Ovary (tissue), 9 donors: Measurements from ENCODE around the gene IFFO2. TPM values are rescaled to one million over a fixed set of nuclear protein-coding genes. Genes with fewer than 3 reads are reported as not detected.

Experiments
- DNase-seq, 5 donors: peaks; one replicate each; pipeline ENCODE4 v3.0.0-alpha.2; 2019 to 2020
- H3K27ac ChIP-seq, 2 donors: fragments of 200-600 bp; one replicate each; pipeline versions ENCODE4 v1.5.1 to v1.8.0; 2019 to 2022
- H3K27me3 ChIP-seq: fragments of 200-600 bp; one replicate; pipeline ENCODE4 v1.8.0; 2022
- H3K36me3 ChIP-seq: fragments of 200-600 bp; sonication (generic); one replicate; pipeline ENCODE4 v1.5.1; 2019
- H3K4me1 ChIP-seq: one replicate; pipeline ENCODE4 v1.8.1; 2013; ENCODE audit warnings: mild to moderate bottlenecking, moderate library complexity; ENCODE audit not compliant: insufficient read depth
- H3K4me3 ChIP-seq: fragments of 200-600 bp; sonication (generic); one replicate; pipeline ENCODE4 v1.5.1; 2017
- H3K9me3 ChIP-seq, 2 donors: fragments of 200-600 bp in 1 of 2; sonication (generic) in 1 of 2; one replicate each; pipeline versions ENCODE4 v1.5.1 to v1.8.1; 2013 to 2019; ENCODE audit warnings: mild to moderate bottlenecking in 1 of 2, moderate library complexity in 1 of 2
- CTCF ChIP-seq, 3 donors: fragments of 450-650 bp in 2 of 3; fragments of 200-600 bp in 1 of 3; IDR thresholded peaks; one replicate each; pipeline versions ENCODE4 v1.5.1 to v1.8.0; 2016 to 2022; ENCODE audit warnings: antibody characterized with exemption in 3 of 3, mild to moderate bottlenecking in 1 of 3
- EP300 ChIP-seq: sonication (generic); formaldehyde crosslinking; IDR thresholded peaks from one replicate; pipeline ENCODE4 v1.6.1; 2017; ENCODE audit warnings: antibody characterized with exemption
- POLR2A ChIP-seq: fragments of 450-650 bp; IDR thresholded peaks from one replicate; pipeline ENCODE4 v1.6.1; 2017; ENCODE audit warnings: antibody characterized with exemption, mild to moderate bottlenecking, moderate library complexity
- WGBS, 3 donors: extraction: QIAGEN DNeasy Blood & Tissue Kit in 1 of 3; methylation state at CpG; one replicate each; pipeline versions ENCODE4 v1.1.5 to v1.1.7; 2013 to 2017; 5-methylcytosine and 5-hydroxymethylcytosine counted together
- intact Hi-C, 4 donors: fragments of 100-400 bp; cut with DNase I; formaldehyde crosslinking; loops; one replicate each; pipeline versions ENCODE4 v1.11.0 to v1.15.1; 2022 to 2023
- polyA plus RNA-seq, 2 donors: library from polyadenylated mRNA; stranded (reverse); fragments of 200-250 nt in 1 of 2; fragments of 350-450 nt in 1 of 2; fragmentation: Illumina TruSeq in 1 of 2; extraction: RNeasy Lipid Tissue Mini Kit (QIAGEN cat#74804) in 1 of 2; gene quantifications; one replicate each; pipeline ENCODE4 v1.2.3, GENCODE V29; 2013 to 2014
- total RNA-seq, 7 donors: library from RNA; depleted of rRNA in 2 of 7; stranded (reverse); fragments of >200 nt in 2 of 7; fragmentation: NEBNext Ultra II Directional in 3 of 7; extraction: Animal tissue kit (Norgen Biotek cat#: 25700) in 3 of 7; gene quantifications; one replicate each; pipeline versions ENCODE4 v1.1.0 to v1.2.4, GENCODE V29; 2016 to 2023
- donor health status: DM: no; HTN: no; CAD: no; lungs with moderate emphysema.
- donor health status: DM: no; HTN: no; CAD: no.
- donor health status: Bipolar disorder and iron deficiency.
- donor health status: DM: yes; HTN: yes; CAD: no.
- donor health status: DM: no; HTN: no; CAD: no.
- donor health status: DM: yes; HTN: yes; CAD: no.

The IFFO2 gene
- total and polyA plus RNA-seq, 9 donors, result 3.4 to 11.2 (median 6.2) TPM

GRCh38 chr1:18865176-18865575 is 91.3 kb downstream of the IFFO2 start:
- no peak for TF ChIP-seq CTCF (IDR thresholded peaks at IDR 0.05)
- no peak for TF ChIP-seq EP300
- no peak for TF ChIP-seq POLR2A

GRCh38 chr1:18861590-18861989 is 94.9 kb downstream of the IFFO2 start:
- H3K27ac ChIP-seq, result no peak overlapping the region
- H3K4me1 ChIP-seq, result no peaks in the 10 kb centered on the region
- TF ChIP-seq EP300, result no peak
- TF ChIP-seq CTCF (IDR thresholded peaks at IDR 0.05), result no peak
- intact Hi-C loops, result no loop called here
- no peaks in the 10 kb centered on the region for H3K9me3 ChIP-seq
- no peak for DNase-seq
- no peaks in the 10 kb centered on the region for H3K36me3 ChIP-seq
- H3K27me3 ChIP-seq, result no peaks in the 10 kb centered on the region
- WGBS, 3 donors, result 54 to 72% (median 56%) methylated on average over 8 of the region's 8 CpGs
- H3K4me3 ChIP-seq, result no peak overlapping the region

More at GRCh38 chr1:18865176-18865575, 91.3 kb downstream of the IFFO2 start:
- Histone ChIP-seq H3K27me3 (no peaks in the 10 kb centered on the region), H3K36me3 (no peaks in the 10 kb centered on the region), H3K27ac (no peak overlapping the region), H3K4me1 (no peaks in the 10 kb centered on the region), H3K4me3 (no peak overlapping the region), H3K9me3 (no peaks in the 10 kb centered on the region)
- intact Hi-C loops, result no loop called here
- 75 to 92% (median 83%) methylated on average over 9 of the region's 9 CpGs for WGBS, 3 donors
- DNase-seq, result no peak

- WGBS, 3 donors, result 65 to 80% (median 71%) methylated on average over 9 of the region's 9 CpGs
- TF ChIP-seq CTCF (IDR thresholded peaks at IDR 0.05), result no peak
- TF ChIP-seq POLR2A, result no peak
- no peak overlapping the region for H3K27ac ChIP-seq
- intact Hi-C loops, result no loop called here
- no peak for DNase-seq
- H3K9me3 ChIP-seq, result no peaks in the 10 kb centered on the region
- H3K4me3 ChIP-seq, result no peak overlapping the region
- H3K27me3 ChIP-seq, result no peaks in the 10 kb centered on the region
- H3K36me3 ChIP-seq, result no peaks in the 10 kb centered on the region
- H3K4me1 ChIP-seq, result no peaks in the 10 kb centered on the region
Measured at GRCh38 chr1:18861082-18861481, 95.4 kb downstream of the IFFO2 start.

- TF ChIP-seq POLR2A, result no peak
- TF ChIP-seq EP300, result no peak
- no peak for TF ChIP-seq CTCF (IDR thresholded peaks at IDR 0.05)
Measured at GRCh38 chr1:18859560-18859959, 96.9 kb downstream of the IFFO2 start, which contains the start of gene TAS1R2. TAS1R2 (minus strand) TSS chr1:18859660; CDS start chr1:18859660, 0 bp downstream.

More at GRCh38 chr1:18859560-18859959, 96.9 kb downstream of the IFFO2 start, which contains the start of gene TAS1R2:
- Histone ChIP-seq H3K4me1 (no peaks in the 10 kb centered on the region), H3K27me3 (no peaks in the 10 kb centered on the region), H3K9me3 (no peaks in the 10 kb centered on the region), H3K36me3 (no peaks in the 10 kb centered on the region), H3K4me3 (no peak within 1 kb of the TSS), H3K27ac (no peak within 1 kb of the TSS)
- no peak for DNase-seq
- intact Hi-C loops, result no loop called here
- WGBS, 3 donors, result 63 to 76% (median 73%) methylated on average over 4 of the region's 4 CpGs
